CD4-positive, CD25-positive, alpha-beta regulatory T cell (primary cell): Measurements from ENCODE around the gene RAVER2. TPM values are rescaled to one million over a fixed set of nuclear protein-coding genes. Genes with fewer than 3 reads are reported as not detected.
"Not testable (repeated sequence)": the region's sequence is repeated elsewhere in the genome, so short reads cannot be mapped to it uniquely, and the experiment has no call there.

Experiments used
- ATAC-seq, 2 donors: fragments of 150-1000 bp; cut with Tn5 transposase; one replicate each; pipeline ENCODE4 v1.10.0; 2021; ENCODE audit warnings: low read depth in 2 of 2, moderate number of reproducible peaks in 2 of 2, moderate library complexity in 1 of 2
- DNase-seq, 3 donors: peaks; one replicate each; pipeline versions ENCODE4 v3.0.0 to v3.0.0-alpha.2; 2012 to 2022; ENCODE audit warnings: mixed read lengths in 1 of 3
- H3K27ac ChIP-seq: one replicate; pipeline ENCODE4 v1.7.0; 2013; ENCODE audit warnings: mild to moderate bottlenecking, low read length; ENCODE audit not compliant: insufficient read depth, poor library complexity, severe bottlenecking
- H3K27me3 ChIP-seq: one replicate; pipeline ENCODE4 v1.7.0; 2013; ENCODE audit warnings: low read length; ENCODE audit not compliant: control insufficient read depth, insufficient read depth
- H3K36me3 ChIP-seq: one replicate; pipeline ENCODE4 v1.7.0; 2013; ENCODE audit warnings: mild to moderate bottlenecking, low read length, moderate library complexity; ENCODE audit not compliant: control insufficient read depth, insufficient read depth
- H3K4me1 ChIP-seq: 2 replicates; pipeline ENCODE4 v1.7.0; 2013; ENCODE audit warnings: mild to moderate bottlenecking, low read length; ENCODE audit not compliant: insufficient read depth, control insufficient read depth, poor library complexity, severe bottlenecking
- H3K4me3 ChIP-seq: one replicate; pipeline ENCODE4 v1.7.0; 2013; ENCODE audit warnings: low read depth, mild to moderate bottlenecking, low read length, moderate library complexity
- H3K9me3 ChIP-seq, 2 experiments: 1 replicate in 1 of 2; 2 replicates in 1 of 2; pipeline ENCODE4 v1.7.0; 2013; ENCODE audit warnings: low read length in 2 of 2, mild to moderate bottlenecking in 1 of 2, moderate library complexity in 1 of 2; ENCODE audit not compliant: control insufficient read depth in 2 of 2
- H3K27ac Mint-ChIP-seq, 3 donors: one replicate each; pipeline ENCODE4 v1.8.0; 2020 to 2022; ENCODE audit warnings: mild to moderate bottlenecking in 3 of 3, mixed read lengths in 3 of 3, moderate library complexity in 2 of 3
- H3K27me3 Mint-ChIP-seq: one replicate; pipeline ENCODE4 v1.8.0; 2022; ENCODE audit warnings: mild to moderate bottlenecking, mixed read lengths
- H3K36me3 Mint-ChIP-seq: one replicate; pipeline ENCODE4 v1.8.0; 2020; ENCODE audit warnings: mixed read lengths
- H3K4me1 Mint-ChIP-seq, 4 donors: one replicate each; pipeline ENCODE4 v1.8.0; 2020 to 2022; ENCODE audit warnings: mixed read lengths in 4 of 4, mild to moderate bottlenecking in 1 of 4
- H3K4me3 Mint-ChIP-seq, 4 donors: one replicate each; pipeline ENCODE4 v1.8.0; 2020 to 2022; ENCODE audit warnings: mild to moderate bottlenecking in 4 of 4, mixed read lengths in 4 of 4, moderate library complexity in 3 of 4
- H3K9me3 Mint-ChIP-seq, 7 donors: one replicate each; pipeline ENCODE4 v1.8.0; 2020 to 2022; ENCODE audit warnings: mixed read lengths in 7 of 7, mild to moderate bottlenecking in 3 of 7, moderate library complexity in 2 of 7
- polyA plus RNA-seq, 4 donors: library from polyadenylated mRNA; unstranded; fragments of 300-500 nt; fragmentation: Illumina TruSeq; gene quantifications; one replicate each; pipeline ENCODE4 v1.2.3, GENCODE V29; 2021
- total RNA-seq: library from RNA; stranded (reverse); gene quantifications from one replicate; pipeline ENCODE4 v1.2.3, GENCODE V29; 2022

Gene RAVER2
- total and polyA plus RNA-seq, 5 donors from 2014 or later: 0.32 to 0.84 (median 0.71) TPM

DNA sequence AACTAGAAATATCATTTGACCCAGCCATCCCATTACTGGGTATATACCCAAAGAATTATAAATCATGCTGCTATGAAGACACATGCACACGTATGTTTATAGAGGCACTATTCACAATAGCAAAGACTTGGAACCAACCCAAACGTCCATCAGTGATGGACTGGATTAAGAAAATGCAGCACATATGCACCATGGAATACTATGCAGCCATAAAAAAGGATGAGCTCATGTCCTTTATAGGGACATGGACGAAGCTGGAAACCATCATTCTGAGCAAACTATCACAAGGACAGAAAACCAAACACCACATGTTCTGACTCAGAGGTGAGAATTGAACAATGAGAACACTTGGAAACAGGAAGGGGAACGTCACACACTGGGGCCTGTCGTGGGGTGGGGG, 72.5 kb downstream of the RAVER2 start:
- H3K4me1 Mint-ChIP-seq, ATAC-seq, H3K36me3 ChIP-seq, H3K4me1 ChIP-seq, H3K27ac Mint-ChIP-seq, H3K27ac ChIP-seq, H3K9me3 ChIP-seq, H3K4me3 Mint-ChIP-seq, H3K36me3 Mint-ChIP-seq, H3K4me3 ChIP-seq, H3K9me3 Mint-ChIP-seq, DNase-seq: not testable (repeated sequence)
- H3K27me3 Mint-ChIP-seq: peaks cover 21% of the 10 kb centered on the region
- H3K27me3 ChIP-seq: peaks cover 15% of the 10 kb centered on the region

DNA sequence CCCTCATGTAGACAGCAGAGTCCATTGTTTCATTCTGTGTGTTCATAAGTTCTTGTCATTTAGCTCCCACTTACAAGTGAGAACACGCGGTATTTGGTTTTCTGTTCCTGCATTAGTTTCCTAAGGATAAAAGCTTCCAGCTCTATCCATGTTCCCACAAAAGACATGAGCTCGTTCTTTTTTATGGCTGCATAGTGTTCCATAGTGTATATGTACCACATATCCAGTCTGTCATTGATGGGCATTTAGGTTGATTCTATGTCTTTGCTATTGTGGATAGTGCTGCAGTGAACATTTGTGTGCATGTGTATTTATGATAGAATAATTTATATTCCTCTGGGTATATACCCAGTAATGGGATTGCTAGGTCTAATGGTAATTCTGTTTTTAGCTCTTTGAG, 75.7 kb downstream of the RAVER2 start:
- not testable (repeated sequence) for ATAC-seq, H3K36me3 Mint-ChIP-seq, DNase-seq, H3K27ac ChIP-seq, H3K4me3 ChIP-seq, H3K9me3 Mint-ChIP-seq, H3K9me3 ChIP-seq, H3K4me1 Mint-ChIP-seq, H3K4me1 ChIP-seq, H3K36me3 ChIP-seq, H3K27ac Mint-ChIP-seq, H3K4me3 Mint-ChIP-seq
- H3K27me3 ChIP-seq: peaks cover 12% of the 10 kb centered on the region
- peaks cover 24% of the 10 kb centered on the region for H3K27me3 Mint-ChIP-seq

DNA sequence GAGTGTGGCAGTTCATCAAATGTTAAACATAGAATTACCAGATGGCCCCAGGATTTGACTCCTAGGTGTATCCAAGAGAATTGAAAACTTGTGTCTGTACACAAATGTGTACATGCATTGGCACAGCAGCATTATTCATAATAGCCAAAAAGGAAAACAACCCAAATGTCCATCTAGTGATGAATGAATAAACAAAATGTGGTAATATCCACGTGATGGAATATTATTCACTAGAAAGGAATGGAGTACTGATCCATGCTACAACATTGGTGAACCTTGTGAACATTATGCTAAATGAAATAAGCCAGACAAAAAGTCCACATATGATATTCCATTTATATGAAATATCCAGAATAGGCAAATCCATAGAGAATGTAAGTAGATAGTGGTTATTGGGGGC, 77.7 kb downstream of the RAVER2 start:
- Histone ChIP-seq H3K4me3 (no peak overlapping the region), H3K4me1 (peaks cover 19% of the 10 kb centered on the region), H3K27ac (no peak overlapping the region), H3K36me3 (no peaks in the 10 kb centered on the region), H3K9me3 (no peaks in the 10 kb centered on the region), H3K27me3 (peaks cover 9% of the 10 kb centered on the region)
- Mint-ChIP-seq H3K27me3 (peaks cover 22% of the 10 kb centered on the region), H3K36me3 (no peaks in the 10 kb centered on the region), H3K9me3 (peaks cover 0 to 2% (median 0%) of the 10 kb centered on the region in 7 donors), H3K27ac (no peak overlapping the region), H3K4me3 (no peak overlapping the region), H3K4me1 (peaks cover 11 to 21% (median 15%) of the 10 kb centered on the region in 4 donors)
- ATAC-seq: no peak
- DNase-seq: no peak

DNA sequence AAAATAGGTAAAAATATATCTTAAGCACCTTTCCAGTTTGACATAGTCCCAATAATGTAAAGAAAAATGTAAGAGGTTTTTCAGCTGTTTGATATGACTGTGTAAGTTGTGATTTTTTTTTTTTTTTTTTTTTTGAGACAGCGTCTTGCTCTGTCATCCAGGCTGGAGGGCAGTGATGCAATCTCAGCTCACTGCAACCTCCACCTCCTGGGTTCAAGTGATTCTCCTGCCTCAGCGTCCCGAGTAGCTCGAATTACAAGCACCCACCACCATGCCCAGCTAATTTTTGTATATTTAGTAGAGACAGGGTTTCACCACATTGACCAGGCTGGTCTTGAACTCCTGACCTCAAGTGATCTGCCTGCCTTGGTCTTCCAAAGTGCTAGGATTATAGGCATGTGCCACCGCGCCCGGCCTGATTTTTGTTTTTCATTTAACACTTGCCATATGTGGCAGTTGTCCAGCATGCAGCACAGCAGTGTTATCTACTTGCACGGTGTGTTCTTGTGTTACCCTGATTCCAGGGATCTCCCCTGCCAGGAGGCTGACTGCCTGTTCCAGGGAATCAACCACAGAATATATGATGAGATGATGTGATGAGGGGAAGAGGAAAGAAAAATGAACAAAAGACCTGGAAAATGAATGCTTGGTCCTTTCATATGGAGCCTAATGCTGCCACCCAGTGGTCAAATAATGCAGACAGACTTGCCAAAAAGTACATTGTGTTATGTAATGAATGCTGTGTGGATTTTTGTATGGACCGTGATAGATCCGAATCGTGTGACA, 79.0 kb downstream of the RAVER2 start:
- H3K4me3 Mint-ChIP-seq: peak overlapping the region in 1 of 4 donors; percentile 32
- H3K4me1 ChIP-seq: peaks cover 31% of the 10 kb centered on the region
- peak overlapping the region in 2 of 3 donors; percentile 27 to 32 for H3K27ac Mint-ChIP-seq
- DNase-seq (peak; percentile 36 to 77 (median 65)), ATAC-seq (peak in 1 of 2 donors; percentile 40)
- peaks cover 0 to 2% (median 0%) of the 10 kb centered on the region in 7 donors for H3K9me3 Mint-ChIP-seq
- peaks cover 9% of the 10 kb centered on the region for H3K27me3 ChIP-seq
- H3K9me3 ChIP-seq: no peaks in the 10 kb centered on the region
- peaks cover 13% of the 10 kb centered on the region for H3K27me3 Mint-ChIP-seq
- peaks cover 15 to 32% (median 27%) of the 10 kb centered on the region in 4 donors for H3K4me1 Mint-ChIP-seq
- H3K27ac ChIP-seq: no peak overlapping the region
- H3K36me3 Mint-ChIP-seq: no peaks in the 10 kb centered on the region
- H3K4me3 ChIP-seq: peak overlapping the region; percentile 29
- H3K36me3 ChIP-seq: no peaks in the 10 kb centered on the region

DNA sequence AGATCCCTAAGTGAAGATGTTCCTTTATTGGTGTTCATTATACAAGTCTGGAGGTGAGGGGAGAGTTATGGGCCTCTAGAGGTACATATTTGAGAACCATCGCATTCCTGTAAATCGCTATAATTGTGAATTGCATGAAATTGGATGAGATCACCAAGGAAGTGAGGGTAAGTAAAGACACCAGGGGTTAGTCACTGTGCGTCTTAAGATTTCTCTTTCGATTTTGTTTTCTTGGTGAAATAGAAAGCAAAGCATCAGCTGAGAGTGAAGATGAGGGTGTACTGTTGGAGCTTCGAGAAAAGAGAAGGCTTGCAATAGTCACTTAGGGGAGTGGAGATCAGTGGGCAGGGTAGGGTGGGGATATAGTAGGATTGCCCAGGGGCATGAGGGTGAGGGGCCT, 82.1 kb downstream of the RAVER2 start:
- H3K4me1 ChIP-seq: peaks cover 37% of the 10 kb centered on the region
- peak overlapping the region; percentile 84 to 97 (median 92) for H3K27ac Mint-ChIP-seq
- peak; percentile 80 to 87 for ATAC-seq
- H3K4me3 ChIP-seq: peak overlapping the region; percentile 65
- H3K27me3 Mint-ChIP-seq: peaks cover 6% of the 10 kb centered on the region
- H3K4me3 Mint-ChIP-seq: peak overlapping the region; percentile 56 to 73 (median 66)
- no peaks in the 10 kb centered on the region for H3K27me3 ChIP-seq
- H3K36me3 Mint-ChIP-seq: peaks cover 3% of the 10 kb centered on the region
- peaks cover 3% of the 10 kb centered on the region for H3K36me3 ChIP-seq
- peak in 2 of 3 donors; percentile 48 to 79 for DNase-seq
- H3K4me1 Mint-ChIP-seq: peaks cover 20 to 52% (median 43%) of the 10 kb centered on the region in 4 donors
- H3K27ac ChIP-seq: peak overlapping the region; percentile 76
- H3K9me3 ChIP-seq: no peaks in the 10 kb centered on the region
- H3K9me3 Mint-ChIP-seq: peaks cover 0 to 2% (median 0%) of the 10 kb centered on the region in 7 donors

DNA sequence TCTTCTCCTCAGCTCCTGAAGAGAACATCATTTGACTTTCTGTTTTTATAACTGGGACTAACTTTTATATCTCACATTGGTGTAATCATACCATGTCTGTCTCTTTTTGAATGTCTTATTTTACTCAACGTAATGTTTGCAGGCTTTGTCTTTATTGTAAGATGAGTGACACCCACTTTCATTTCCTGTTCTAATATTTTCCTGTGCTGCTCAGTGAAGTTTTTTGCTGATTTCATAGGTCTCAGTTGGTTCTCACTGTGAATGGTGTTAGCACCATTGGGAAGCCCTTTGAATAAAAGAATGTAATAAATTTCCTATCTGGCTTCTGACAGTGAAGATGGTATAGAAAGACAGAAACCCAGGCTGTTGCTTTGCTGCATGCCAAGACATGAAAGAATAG, 84.0 kb downstream of the RAVER2 start:
- Histone ChIP-seq H3K4me3 (peak overlapping the region; percentile 61), H3K4me1 (peaks cover 37% of the 10 kb centered on the region), H3K27me3 (no peaks in the 10 kb centered on the region), H3K27ac (peak overlapping the region; percentile 76), H3K36me3 (peaks cover 19% of the 10 kb centered on the region), H3K9me3 (no peaks in the 10 kb centered on the region)
- DNase-seq (peak in 2 of 3 donors; percentile 25 to 63), ATAC-seq (peak in 1 of 2 donors; percentile 40)
- H3K36me3 Mint-ChIP-seq: peaks cover 8% of the 10 kb centered on the region
- H3K4me3 Mint-ChIP-seq: peak overlapping the region; percentile 21 to 82 (median 54)
- H3K27ac Mint-ChIP-seq: peak overlapping the region; percentile 59 to 96 (median 84)
- H3K4me1 Mint-ChIP-seq: peaks cover 22 to 51% (median 43%) of the 10 kb centered on the region in 4 donors
- peaks cover 6% of the 10 kb centered on the region for H3K27me3 Mint-ChIP-seq
- peaks cover 0 to 2% (median 0%) of the 10 kb centered on the region in 7 donors for H3K9me3 Mint-ChIP-seq

DNA sequence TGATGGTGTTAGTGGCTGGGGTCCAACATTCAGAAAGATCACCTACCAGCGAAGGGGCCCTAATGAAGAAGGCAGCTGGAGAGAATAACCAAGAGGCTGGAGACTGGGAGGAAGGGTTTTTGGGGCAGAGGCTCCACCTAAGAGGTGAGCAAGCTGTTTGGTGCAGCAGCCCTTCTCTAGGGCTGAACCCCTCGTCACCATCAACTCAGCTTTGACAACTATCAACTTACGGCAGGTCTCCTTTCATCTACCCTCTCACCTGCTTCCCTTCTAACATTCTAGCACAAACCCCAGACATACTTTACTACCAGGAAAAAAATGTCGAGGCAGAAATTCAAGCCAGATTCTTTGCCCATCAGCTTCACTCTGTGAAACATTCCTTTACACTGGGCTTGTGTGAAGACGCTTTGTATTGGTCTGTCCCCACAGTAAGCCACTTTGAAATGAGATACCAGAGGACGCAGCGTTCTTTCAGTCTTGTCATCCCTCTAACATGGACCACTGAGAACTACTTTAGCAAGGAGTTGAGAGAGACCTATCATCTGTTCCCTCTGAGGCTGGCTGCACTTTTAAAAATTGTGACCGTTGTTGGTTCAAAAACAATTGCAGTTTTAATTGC, 84.6 kb downstream of the RAVER2 start:
- no peaks in the 10 kb centered on the region for H3K27me3 ChIP-seq
- peak overlapping the region; percentile 59 to 96 (median 84) for H3K27ac Mint-ChIP-seq
- no peak for DNase-seq
- H3K27ac ChIP-seq: peak overlapping the region; percentile 76
- H3K4me3 ChIP-seq: peak overlapping the region; percentile 61
- peaks cover 26% of the 10 kb centered on the region for H3K36me3 ChIP-seq
- peaks cover 0 to 2% (median 0%) of the 10 kb centered on the region in 7 donors for H3K9me3 Mint-ChIP-seq
- peaks cover 15% of the 10 kb centered on the region for H3K36me3 Mint-ChIP-seq
- ATAC-seq: no peak
- H3K4me1 Mint-ChIP-seq: peaks cover 17 to 44% (median 38%) of the 10 kb centered on the region in 4 donors
- H3K4me1 ChIP-seq: peaks cover 34% of the 10 kb centered on the region
- H3K27me3 Mint-ChIP-seq: no peaks in the 10 kb centered on the region
- peak overlapping the region; percentile 20 to 82 (median 34) for H3K4me3 Mint-ChIP-seq
- H3K9me3 ChIP-seq: no peaks in the 10 kb centered on the region
